Calu3 (cell line): Measurements from ENCODE around the gene CD99. TPM values are rescaled to one million over a fixed set of nuclear protein-coding genes. Genes with fewer than 3 reads are reported as not detected.

ENCODE experiments used
- BruUV-seq: library from RNA; stranded (reverse); fragments of 400-500 nt; replicated peaks from 2 replicates; lab custom pipeline; 2021; lab: Mats Ljungman, UMichigan
- CTCF ChIA-PET: fragments of 300-600 bp; sonication (Branson Sonifier 250); formaldehyde crosslinking; loops from one replicate; lab custom pipeline; 2022; ENCODE audit warnings: antibody characterized with exemption; lab: Charles Lee
- DNase-seq: peaks from one replicate; pipeline ENCODE4 v3.0.0; 2022
- H3K27ac Mint-ChIP-seq: one replicate; pipeline ENCODE4 v1.8.0; 2022; ENCODE audit warnings: mixed read lengths; ENCODE audit not compliant: unreplicated experiment
- H3K27me3 Mint-ChIP-seq: one replicate; pipeline ENCODE4 v1.8.0; 2022; ENCODE audit warnings: mixed read lengths; ENCODE audit not compliant: unreplicated experiment
- H3K36me3 Mint-ChIP-seq: one replicate; pipeline ENCODE4 v1.8.0; 2022; ENCODE audit warnings: mild to moderate bottlenecking, moderate library complexity, mixed read lengths; ENCODE audit not compliant: insufficient read depth, unreplicated experiment
- H3K4me1 Mint-ChIP-seq: one replicate; pipeline ENCODE4 v1.8.0; 2022; ENCODE audit warnings: mild to moderate bottlenecking, low read depth, mixed read lengths; ENCODE audit not compliant: unreplicated experiment
- H3K4me3 Mint-ChIP-seq: one replicate; pipeline ENCODE4 v1.8.0; 2022; ENCODE audit warnings: mild to moderate bottlenecking, low read depth, moderate library complexity, mixed read lengths; ENCODE audit not compliant: unreplicated experiment
- H3K9me3 Mint-ChIP-seq: one replicate; pipeline ENCODE4 v1.8.0; 2022; ENCODE audit warnings: low read depth, mixed read lengths; ENCODE audit not compliant: unreplicated experiment
- intact Hi-C: fragments of 100-400 bp; cut with micrococcal nuclease; formaldehyde crosslinking; loops from one replicate; pipeline ENCODE4 v1.10.0; 2022; ENCODE audit not compliant: unreplicated experiment
- total RNA-seq: library from RNA; stranded (reverse); gene quantifications from 2 replicates; pipeline ENCODE4 v1.2.3, GENCODE V29; 2022
- TF ChIP-seq, protein P1 (sequence below): fragments of 200-600 bp; IDR thresholded peaks from one replicate; pipeline ENCODE4 v1.8.0; 2022; ENCODE audit warnings: antibody characterized with exemption; ENCODE audit not compliant: unreplicated experiment

Gene CD99
- total RNA-seq, 1 experiment from 2014 or later = 73.9 TPM

DNA sequence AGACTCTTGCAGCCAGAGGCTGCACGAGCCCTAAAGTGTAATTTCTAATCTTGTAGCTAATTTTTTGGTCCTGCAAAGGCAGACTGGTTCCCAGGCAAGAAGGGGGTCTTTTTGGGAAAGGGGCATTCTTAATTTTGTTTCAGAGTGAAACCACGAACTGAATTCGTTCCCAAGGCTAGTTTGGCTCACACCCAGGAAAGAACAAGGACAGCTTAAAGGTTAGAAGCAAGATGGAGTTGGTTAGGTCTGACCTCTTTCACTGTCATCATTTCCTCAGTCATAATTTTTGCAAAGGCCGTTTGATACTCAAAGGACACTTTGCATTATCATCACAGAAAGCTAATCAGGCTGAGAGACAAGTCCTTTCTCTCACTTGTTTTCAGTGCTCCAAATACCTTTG lies 91.7 kb downstream of the CD99 start:
- Mint-ChIP-seq H3K36me3 (no peaks in the 10 kb centered on the region), H3K4me1 (no peaks in the 10 kb centered on the region), H3K9me3 (no peaks in the 10 kb centered on the region), H3K27me3 (peaks cover 27% of the 10 kb centered on the region), H3K27ac (no peak overlapping the region), H3K4me3 (no peak overlapping the region)
- intact Hi-C loops = no loop called here
- CTCF ChIA-PET = no interaction called here
- TF ChIP-seq, protein P1, sequence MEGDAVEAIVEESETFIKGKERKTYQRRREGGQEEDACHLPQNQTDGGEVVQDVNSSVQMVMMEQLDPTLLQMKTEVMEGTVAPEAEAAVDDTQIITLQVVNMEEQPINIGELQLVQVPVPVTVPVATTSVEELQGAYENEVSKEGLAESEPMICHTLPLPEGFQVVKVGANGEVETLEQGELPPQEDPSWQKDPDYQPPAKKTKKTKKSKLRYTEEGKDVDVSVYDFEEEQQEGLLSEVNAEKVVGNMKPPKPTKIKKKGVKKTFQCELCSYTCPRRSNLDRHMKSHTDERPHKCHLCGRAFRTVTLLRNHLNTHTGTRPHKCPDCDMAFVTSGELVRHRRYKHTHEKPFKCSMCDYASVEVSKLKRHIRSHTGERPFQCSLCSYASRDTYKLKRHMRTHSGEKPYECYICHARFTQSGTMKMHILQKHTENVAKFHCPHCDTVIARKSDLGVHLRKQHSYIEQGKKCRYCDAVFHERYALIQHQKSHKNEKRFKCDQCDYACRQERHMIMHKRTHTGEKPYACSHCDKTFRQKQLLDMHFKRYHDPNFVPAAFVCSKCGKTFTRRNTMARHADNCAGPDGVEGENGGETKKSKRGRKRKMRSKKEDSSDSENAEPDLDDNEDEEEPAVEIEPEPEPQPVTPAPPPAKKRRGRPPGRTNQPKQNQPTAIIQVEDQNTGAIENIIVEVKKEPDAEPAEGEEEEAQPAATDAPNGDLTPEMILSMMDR = no peak
- no TSS peak for BruUV-seq
- DNase-seq = no peak

DNA sequence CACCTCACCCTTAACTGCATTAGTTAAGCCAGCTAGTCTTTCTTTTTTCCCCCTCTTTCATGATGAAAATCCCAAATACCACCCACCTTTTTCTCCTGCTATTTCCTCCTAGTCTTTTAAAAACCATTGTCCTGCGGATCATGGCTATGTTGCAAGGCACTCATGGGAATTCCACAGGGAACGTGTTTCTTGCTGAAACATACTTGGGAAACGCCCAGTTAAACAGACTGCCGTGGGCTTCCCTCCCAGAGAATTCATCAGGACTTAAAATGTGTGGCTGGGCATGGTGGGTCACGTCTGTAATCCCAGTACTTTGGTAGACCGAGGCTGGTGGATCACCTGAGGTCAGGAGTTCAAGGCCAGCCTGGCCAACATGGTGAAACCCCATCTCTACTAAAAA lies 92.9 kb downstream of the CD99 start:
- no peak overlapping the region for H3K27ac Mint-ChIP-seq
- no peak for DNase-seq

DNA sequence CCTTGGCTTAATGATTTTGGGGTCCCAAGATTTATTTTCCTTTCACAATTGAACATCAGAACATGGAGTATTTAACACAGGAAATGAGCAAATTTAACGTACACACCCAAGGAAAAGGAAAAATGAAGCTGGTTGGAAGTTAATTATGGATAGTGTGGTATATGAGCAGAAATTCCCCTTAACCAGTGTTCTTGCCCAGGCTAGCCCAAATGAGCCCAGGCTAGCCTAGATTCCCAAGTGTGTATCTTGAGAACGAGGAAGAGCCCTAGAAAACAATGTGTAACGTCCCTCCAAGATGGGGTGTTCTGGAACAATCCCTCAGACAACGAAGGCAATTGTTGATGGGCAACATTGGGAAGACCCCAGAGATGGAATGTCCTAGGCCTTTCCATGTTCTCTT lies 94.4 kb downstream of the CD99 start:
- BruUV-seq = no TSS peak
- peaks cover 37% of the 10 kb centered on the region for H3K27me3 Mint-ChIP-seq
- no peaks in the 10 kb centered on the region for H3K4me1 Mint-ChIP-seq
- no peak overlapping the region for H3K4me3 Mint-ChIP-seq
- H3K36me3 Mint-ChIP-seq = no peaks in the 10 kb centered on the region
- CTCF ChIA-PET = no interaction called here
- TF ChIP-seq, protein P1 = no peak
- H3K9me3 Mint-ChIP-seq = no peaks in the 10 kb centered on the region
- DNase-seq = no peak
- intact Hi-C loops = no loop called here
- H3K27ac Mint-ChIP-seq = no peak overlapping the region

More for the DNA sequence above, 92.9 kb downstream of the CD99 start:
- intact Hi-C loops = no loop called here
- Mint-ChIP-seq H3K4me1 (no peaks in the 10 kb centered on the region), H3K9me3 (no peaks in the 10 kb centered on the region), H3K4me3 (no peak overlapping the region), H3K27me3 (peaks cover 37% of the 10 kb centered on the region), H3K36me3 (no peaks in the 10 kb centered on the region)
- TF ChIP-seq, protein P1 = no peak
- BruUV-seq = no TSS peak
- CTCF ChIA-PET = no interaction called here

DNA sequence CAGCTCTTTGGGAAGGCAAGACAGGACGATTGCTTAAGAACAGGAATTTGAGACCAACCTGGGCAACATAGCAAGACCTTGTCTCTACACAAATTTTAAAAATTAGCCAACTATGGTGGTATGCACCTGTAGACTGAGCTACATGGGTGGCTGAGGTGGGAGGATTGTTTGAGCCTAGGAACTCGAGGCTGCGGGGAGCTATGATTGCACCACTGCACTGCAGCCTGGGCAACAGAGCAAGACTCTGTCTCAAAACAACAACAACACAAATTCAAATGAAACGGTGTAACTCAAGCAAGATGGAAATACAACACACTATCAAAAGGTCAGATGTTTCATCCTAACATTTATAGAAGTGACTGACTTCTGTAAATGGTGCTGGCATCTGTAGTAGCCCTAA lies 97.9 kb downstream of the CD99 start:
- no peaks in the 10 kb centered on the region for H3K9me3 Mint-ChIP-seq
- TF ChIP-seq, protein P1 = no peak
- H3K4me3 Mint-ChIP-seq = no peak overlapping the region
- intact Hi-C loops = no loop called here
- no peak overlapping the region for H3K27ac Mint-ChIP-seq
- CTCF ChIA-PET = no interaction called here
- H3K36me3 Mint-ChIP-seq = no peaks in the 10 kb centered on the region
- H3K27me3 Mint-ChIP-seq = peaks cover 45% of the 10 kb centered on the region
- BruUV-seq = no TSS peak
- no peak for DNase-seq
- H3K4me1 Mint-ChIP-seq = no peaks in the 10 kb centered on the region
